ENCODE measurements around the gene NNAT.

GRCh38 chr20:37477041-37477440 lies 44.0 kb upstream of the NNAT start:
- TF ChIP-seq CTCF (conservative IDR thresholded peaks at IDR 0.05) (no peak), EZH2 (IDR thresholded peaks at IDR 0.05; ENCODE audit: low read depth) (no peak)

Data from PC-9 (cell line).